HG02678 (cell line): ENCODE measurements around the gene FAM25G.
"Not testable (repeated sequence)": the region's sequence is repeated elsewhere in the genome, so short reads cannot be mapped to it uniquely, and the experiment has no call there.

Experiments used
- ATAC-seq: cut with Tn5 transposase; IDR thresholded peaks from one replicate; pipeline ENCODE4 v1.9.1; 2021; ENCODE audit warnings: mild to moderate bottlenecking, moderate library complexity; ENCODE audit not compliant: unreplicated experiment

Gene FAM25G

GRCh38 chr10:47491600-47491999, at the start of gene FAM25G:
TSS of gene FAM25G (minus strand) at chr10:47491700. CDS start at chr10:47491674, 26 bp downstream.
- not testable (repeated sequence) for ATAC-seq

DNA sequence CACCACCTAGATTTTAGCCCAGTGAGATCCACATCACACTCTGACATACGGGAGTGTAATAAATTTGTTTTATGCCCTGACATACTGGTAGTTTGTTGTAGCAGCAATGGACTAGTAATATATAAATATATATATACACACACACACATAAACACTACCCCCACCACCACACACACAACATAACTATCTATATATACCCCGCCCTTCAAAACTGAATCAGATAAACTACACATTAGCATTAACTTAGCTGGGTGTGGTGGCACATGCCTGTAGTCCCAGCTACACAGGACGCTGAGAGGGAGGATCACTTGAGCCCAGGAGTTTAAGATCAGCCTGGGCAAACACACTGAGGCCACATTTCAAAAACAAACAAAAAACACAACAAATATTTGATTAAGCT, 44.9 kb upstream of the FAM25G start:
- not testable (repeated sequence) for ATAC-seq

- not testable (repeated sequence) for ATAC-seq
Observed at GRCh38 chr10:47523475-47523874, 32.0 kb upstream of the FAM25G start, which contains the start of gene AGAP9. TSS of gene AGAP9 (minus strand) at chr10:47523638. CDS start at chr10:47523526, 112 bp downstream.

- ATAC-seq, result not testable (repeated sequence)
Observed at GRCh38 chr10:47502313-47502712, 10.8 kb upstream of the FAM25G start.

GRCh38 chr10:47494226-47494625, 2.7 kb upstream of the FAM25G start:
- ATAC-seq, result not testable (repeated sequence)

- ATAC-seq, result not testable (repeated sequence)
Observed at GRCh38 chr10:47489630-47490029, 1.9 kb downstream of the FAM25G start.

DNA sequence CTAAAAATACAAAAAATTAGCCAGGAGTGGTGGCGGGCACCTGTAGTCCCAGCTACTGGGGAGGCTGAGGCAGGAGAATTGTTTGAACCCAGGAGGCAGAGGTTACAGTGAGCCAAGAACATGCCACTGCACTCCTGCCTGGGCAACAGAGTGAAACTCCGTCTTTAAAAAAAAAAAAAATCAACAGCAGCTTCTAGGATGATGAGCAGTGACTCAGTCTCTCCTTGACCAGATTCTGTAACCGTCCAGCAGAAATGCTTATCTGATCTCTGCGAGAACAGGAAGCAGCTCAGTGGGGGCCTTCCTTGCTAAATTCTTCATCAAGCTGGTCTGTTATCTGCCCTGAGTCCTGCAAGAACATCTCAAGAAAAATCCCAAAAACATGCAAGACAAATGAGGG, 5.6 kb downstream of the FAM25G start:
- not testable (repeated sequence) for ATAC-seq

GRCh38 chr10:47484786-47485185, 6.7 kb downstream of the FAM25G start:
- ATAC-seq, result not testable (repeated sequence)

DNA sequence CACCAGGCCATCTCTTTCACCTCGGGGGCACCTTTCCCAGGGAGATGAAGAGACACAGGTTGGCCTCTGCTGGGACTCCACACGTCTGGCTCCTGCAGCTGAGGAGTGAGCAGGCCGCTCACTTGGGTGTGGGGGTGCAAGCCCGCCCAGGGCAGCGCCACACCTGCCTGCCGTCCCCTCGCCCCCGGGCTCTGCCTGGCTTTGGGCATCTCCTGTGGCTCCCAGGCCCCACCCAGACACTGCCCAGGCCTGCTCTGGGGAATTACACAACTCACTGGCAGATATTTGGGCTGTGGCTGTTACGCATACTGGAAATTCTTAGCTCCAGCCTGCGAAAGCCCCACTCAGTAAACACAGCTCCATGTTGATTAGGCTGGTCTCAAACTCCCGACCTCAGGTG, 7.6 kb downstream of the FAM25G start, which contains the start of gene ANXA8:
Gene ANXA8, minus strand, starts transcription at position 193 of the 400 bp plus-strand sequence. Its CDS starts 182 bp downstream, at position 11.
- not testable (repeated sequence) for ATAC-seq

GRCh38 chr10:47482367-47482766, 9.1 kb downstream of the FAM25G start:
- ATAC-seq, result not testable (repeated sequence)

DNA sequence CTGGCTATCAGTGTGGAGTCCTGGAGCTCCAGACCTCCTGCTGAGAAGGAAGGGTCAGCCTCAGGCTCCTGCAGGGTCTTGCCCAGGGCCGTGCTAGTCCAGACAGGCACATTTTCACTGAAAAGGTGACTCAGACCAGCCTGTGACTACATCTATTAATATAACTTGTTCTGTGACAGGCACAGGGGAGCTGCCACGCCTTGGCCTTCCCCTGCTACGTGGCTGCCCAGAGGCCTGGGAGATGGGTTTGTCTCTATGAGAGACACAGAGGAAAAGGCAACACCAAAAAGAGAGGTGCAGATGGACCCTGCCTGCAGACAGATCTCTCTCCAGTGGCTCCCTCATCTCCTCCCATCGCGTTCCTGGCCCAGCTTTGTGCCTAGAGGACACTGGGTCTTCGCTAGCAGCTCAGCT, 9.7 kb downstream of the FAM25G start:
- ATAC-seq, result not testable (repeated sequence)

- ATAC-seq, result not testable (repeated sequence)
Observed at GRCh38 chr10:47481182-47481766, 10.2 kb downstream of the FAM25G start.

DNA sequence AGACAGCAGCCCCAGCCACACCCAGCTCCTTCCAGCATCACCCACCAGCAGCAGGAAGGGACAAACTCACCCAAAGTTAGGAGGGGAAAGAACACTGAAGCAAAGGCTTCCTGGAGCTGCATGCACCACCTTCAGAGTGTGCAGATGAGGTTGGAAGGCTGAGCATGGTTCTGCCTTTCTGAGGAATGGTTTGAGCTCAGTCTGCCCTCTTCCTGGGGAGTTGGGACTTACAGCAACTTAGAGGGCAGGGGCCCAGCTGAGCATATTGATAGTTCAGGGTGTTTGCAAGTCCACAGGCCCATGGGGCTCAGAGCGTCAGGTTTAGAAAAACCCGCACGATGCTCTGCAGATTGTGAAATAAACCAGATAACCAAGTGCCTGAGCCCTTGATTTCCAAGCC, 11.4 kb downstream of the FAM25G start:
- not testable (repeated sequence) for ATAC-seq

DNA sequence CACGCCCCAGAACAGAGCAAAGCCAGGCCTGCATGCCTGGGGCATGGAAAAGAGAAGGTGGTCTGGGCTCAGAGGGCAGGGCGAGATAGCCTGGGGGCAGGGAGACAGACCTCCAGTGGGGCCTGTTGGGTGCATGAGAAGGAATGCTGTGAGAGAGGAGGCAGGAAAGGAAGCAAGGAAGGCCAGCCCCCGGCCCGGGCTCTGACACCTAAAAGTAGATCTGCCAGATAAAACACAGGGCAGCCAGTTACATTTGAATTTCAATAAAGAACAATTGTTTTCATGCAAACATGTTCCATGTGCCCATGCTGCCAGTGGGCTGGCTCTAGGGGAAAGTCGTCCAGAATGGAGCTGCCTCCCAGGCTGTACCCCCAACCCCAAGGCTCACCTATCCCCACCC, 13.4 kb downstream of the FAM25G start:
- not testable (repeated sequence) for ATAC-seq

- ATAC-seq, result not testable (repeated sequence)
Observed at GRCh38 chr10:47477078-47477477, 14.4 kb downstream of the FAM25G start.

GRCh38 chr10:47475101-47475500, 16.4 kb downstream of the FAM25G start:
- not testable (repeated sequence) for ATAC-seq

- not testable (repeated sequence) for ATAC-seq
Observed at GRCh38 chr10:47473516-47473915, 18.0 kb downstream of the FAM25G start.

GRCh38 chr10:47472647-47473046, 18.9 kb downstream of the FAM25G start:
- ATAC-seq, result not testable (repeated sequence)

GRCh38 chr10:47472072-47472471, 19.4 kb downstream of the FAM25G start:
- ATAC-seq, result not testable (repeated sequence)

DNA sequence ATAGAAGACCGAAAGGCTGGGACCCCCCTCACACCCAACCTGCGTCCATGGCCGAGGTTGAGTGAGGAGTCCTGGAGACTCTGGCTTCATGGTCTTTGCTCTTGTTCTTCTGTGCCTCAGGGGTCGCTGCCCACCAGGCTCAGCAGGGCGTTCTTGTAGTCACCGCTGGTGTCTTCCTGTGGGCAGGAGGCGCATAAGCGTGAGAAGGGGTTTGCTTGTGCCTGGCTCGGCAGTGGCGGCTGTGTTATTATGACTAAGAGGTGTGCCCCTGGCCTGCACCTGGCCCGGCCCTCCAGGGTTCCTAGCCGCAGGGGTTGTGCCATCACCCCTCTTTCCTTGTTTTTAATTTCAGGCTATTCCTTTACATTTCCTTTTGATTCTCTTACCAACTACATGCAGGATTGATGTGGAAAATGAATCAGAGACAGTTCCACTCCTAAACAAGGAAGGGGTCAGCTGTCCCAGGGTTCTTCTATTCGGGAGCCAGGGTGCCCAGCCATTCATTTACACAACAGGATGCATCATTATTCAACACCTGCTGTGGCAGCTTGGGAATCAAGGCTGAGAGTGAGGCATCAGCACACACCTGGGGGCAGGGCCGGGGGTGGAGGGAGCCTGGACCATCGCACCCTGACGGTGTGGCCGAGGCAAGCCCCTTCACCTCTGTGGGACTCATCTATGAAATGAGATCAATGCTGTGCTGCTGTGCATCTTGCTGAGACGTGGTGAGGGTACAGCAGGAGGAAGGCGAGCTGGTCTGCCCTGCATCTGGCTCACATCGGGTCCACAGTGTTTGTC, 22.6 kb downstream of the FAM25G start:
- not testable (repeated sequence) for ATAC-seq

GRCh38 chr10:47467957-47468356, 23.5 kb downstream of the FAM25G start:
- ATAC-seq, result not testable (repeated sequence)

GRCh38 chr10:47467458-47467857, 24.0 kb downstream of the FAM25G start:
- not testable (repeated sequence) for ATAC-seq
